IPS-NIHi7 (cell line): ENCODE measurements around the gene ADI1.
A peak's percentile ranks its signal among the peaks of the same experiment; 100 is the strongest.

Experiments used
- DNase-seq: peaks from one replicate; pipeline ENCODE4 v3.0.0; 2012; ENCODE audit warnings: mixed read lengths; ENCODE audit errors: extremely low spot score

ADI1 gene, protein sequence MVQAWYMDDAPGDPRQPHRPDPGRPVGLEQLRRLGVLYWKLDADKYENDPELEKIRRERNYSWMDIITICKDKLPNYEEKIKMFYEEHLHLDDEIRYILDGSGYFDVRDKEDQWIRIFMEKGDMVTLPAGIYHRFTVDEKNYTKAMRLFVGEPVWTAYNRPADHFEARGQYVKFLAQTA

DNA sequence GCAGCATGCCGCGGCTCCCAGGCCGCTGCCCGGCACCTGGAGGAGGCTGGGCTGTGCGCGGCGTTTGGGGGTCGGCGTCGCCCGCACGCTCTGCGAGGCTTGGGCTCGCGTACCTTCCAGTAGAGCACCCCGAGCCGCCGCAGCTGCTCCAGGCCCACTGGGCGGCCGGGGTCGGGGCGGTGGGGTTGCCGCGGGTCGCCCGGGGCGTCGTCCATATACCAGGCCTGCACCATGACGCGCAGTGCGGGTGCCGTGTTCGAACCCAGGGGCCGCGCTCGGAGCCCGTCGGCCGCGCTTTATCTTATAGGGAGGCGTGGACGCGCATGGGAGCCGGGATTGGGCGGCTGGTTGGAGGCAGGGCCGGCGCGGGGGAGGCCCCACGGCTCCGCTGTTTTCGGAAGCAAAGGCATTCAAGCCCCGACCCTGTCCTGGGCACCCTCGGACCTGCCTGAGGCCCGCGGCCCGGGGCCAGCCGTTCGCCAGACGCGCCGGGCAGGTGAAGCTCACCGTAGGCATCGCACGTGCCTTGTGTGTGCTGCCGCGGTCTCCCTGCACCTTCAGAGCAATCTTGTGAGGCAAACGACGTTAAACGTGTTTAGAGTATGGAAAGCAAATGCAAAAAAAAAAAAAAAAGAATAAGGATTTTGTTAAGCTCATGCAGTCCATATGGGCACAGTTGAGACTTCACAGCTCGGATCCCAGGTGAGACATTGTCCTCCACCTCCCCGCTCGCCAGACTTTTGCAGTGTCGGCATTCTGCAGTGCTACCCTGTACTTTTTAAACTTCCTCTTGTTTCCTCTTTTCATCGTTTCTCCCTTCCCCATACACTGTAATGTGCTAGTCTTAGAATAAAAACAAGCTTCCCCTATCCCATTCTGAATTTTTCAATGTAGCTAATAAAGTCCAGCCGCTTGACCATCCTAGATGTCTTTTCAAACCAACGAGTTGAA, at the start of gene ADI1:
Gene ADI1, minus strand, starts transcription at position 277 of the 951 bp plus-strand sequence. Its CDS starts 44 bp downstream, at position 233.
- DNase-seq, result peak; percentile 81

DNA sequence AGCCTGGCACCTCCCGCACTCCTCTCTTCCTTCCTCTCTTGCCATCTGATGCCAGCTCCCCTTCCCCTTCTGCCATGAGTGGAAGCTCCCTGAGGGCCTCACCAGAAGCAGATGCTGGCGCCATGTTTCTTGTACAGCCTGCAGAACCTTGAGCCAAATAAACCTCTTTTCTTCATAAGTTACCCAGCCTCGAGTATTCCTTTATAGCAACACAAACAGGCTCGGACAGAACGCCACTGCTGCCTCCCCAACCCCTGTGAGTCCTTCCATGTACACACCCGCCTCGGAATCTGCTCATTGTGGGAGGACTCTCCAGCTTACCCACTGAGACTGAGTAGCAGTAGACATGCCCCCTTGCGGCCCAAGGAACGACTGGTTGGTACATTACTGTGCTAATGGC, 47.5 kb upstream of the ADI1 start:
- no peak for DNase-seq

DNA sequence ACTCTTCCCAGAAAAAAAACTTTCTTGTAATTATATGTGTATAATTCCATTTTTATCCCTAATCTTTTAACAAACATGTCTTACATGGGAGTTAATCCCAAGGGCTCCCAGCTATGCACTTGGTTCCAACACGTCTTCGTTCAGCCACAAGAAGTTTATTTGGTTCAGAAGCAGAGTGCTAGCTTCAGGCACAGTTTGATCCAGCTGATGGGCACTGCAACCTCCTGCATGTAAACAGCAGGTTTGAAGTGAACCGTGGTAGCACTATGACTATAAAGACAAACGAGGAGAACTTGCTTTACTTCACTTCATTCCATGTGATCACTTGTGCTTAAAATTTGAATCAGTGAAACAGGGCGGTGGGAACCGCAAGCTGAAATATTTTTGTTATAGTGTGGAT, 45.8 kb upstream of the ADI1 start:
- DNase-seq, result no peak

DNA sequence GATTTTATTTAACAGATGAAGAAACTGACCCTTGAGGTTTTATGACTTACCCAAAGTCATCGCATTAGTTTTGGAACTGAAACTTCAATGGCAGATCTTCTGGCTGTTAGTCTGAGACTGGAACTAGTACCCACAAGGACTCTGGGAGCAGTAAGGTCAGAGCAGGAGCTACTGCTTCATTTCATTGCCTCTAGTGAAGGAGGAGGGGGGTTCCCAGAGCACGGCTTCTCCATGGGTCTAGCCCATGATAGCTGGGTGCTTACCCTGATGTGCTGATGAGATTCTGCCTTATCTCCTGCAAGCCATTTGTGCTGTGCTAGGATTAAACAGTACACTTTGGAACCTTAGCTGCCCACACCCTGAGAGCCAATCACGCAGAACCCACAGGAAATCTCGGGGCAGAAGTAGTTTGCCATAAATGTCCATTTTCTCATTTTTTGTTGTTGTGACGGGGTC, 44.2 kb upstream of the ADI1 start:
- DNase-seq, result no peak

DNA sequence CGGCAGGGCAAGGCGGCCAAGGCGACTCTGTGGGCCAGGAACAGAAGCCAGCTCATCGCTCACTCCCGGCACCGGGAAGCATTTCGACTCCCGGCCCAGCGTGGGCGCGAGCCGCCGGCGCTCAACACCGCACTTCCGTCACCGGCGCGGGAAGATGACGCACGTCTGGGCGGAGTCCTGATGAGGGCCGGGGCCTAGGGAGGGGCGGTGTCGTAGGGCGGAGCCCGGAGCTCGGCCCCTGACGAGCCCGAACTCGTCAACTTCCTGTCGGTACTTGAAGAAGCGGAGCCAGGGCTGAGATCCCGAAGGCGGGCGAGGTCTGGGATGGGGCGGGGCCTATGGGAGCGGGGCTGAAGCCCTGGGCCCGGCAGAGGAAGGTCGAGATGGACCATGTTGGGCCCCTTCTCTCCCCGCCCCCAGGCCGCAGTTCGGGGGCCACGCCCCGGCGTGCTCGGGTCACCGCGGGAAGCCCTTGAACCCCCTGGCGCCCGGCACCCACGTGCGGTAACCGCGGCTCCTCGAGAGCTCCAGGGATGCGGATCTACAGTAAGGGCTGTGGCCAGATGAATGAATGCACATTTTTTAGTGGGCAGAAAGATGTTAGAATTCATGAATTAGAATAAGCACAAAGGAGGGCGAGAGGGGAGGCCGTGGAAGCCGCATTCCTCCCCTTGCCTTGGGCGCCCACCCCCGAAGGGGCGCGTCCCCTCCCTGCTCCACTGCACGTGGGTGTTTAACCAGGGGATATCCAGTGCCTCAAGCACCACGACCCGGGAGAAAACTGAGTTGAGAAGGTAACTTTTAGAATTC, 39.1 kb upstream of the ADI1 start, which contains the start of gene RNASEH1:
Gene RNASEH1, minus strand, starts transcription at position 129 of the 810 bp plus-strand sequence. Its CDS starts 73 bp downstream, at position 56.
- DNase-seq, result peak; percentile 100

DNA sequence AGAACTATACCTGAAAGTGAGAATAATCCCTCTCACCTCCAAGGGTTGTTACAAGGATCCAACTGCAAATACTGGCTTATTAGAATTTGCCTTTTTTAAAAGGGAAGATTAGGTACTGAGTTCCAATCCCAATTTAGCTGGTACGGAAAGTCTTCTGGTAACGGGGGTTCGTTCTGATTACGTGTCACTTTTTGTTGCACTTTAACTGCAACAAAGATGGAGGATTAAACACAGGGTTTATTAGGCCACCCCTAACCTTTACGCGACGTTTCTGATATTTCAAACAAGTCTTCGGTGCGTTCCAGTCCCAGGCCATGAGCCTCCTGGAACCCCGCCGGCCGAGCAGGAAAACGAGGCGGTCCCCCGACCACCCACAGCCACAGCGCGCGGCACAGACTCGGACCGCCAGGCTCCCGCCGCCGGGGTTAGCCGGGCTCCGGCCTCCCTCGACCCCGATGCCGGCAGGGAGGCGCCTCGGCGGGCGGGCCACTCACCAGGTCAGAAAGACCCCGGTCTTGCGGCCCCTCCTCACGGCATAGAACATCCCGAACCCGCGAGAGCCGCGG, 38.4 kb upstream of the ADI1 start:
- DNase-seq, result no peak

DNA sequence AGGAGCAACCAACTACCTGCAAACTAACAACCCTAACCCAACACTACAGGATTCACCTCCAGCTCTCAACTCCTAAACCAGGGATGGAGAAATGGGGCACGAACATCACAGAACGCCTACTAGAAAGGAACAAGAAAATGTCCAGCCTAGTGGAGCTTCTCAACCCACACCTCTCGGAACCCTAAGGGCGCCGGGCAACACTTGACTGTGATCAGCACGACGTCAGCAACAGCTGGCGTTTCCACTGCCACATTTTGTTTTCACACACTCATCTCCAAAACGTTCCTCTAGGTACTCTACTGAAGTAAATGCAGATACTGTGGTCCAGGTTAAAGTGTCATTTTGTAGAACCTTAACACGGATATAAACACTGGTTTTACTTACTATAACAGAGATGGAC, 34.6 kb upstream of the ADI1 start:
- DNase-seq, result no peak

DNA sequence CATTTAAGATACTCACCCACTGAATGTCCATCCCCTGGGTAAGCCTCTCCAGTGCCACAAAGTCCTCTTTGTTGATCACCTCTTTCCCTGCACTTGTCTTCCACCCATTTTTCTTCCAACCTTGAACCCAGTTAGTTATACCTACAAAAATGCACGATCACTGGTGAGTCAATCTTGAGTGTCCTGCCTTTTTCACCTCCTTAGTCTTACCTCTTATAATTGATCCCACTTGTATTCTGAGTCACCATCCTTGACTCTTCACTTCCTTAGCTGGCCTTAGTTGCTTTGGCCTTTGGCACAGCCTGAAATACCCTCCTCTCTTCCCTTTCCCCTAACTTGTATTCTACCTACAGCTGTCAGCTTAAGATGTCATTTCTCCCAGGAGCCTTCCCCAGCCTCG, 28.6 kb upstream of the ADI1 start:
- no peak for DNase-seq

DNA sequence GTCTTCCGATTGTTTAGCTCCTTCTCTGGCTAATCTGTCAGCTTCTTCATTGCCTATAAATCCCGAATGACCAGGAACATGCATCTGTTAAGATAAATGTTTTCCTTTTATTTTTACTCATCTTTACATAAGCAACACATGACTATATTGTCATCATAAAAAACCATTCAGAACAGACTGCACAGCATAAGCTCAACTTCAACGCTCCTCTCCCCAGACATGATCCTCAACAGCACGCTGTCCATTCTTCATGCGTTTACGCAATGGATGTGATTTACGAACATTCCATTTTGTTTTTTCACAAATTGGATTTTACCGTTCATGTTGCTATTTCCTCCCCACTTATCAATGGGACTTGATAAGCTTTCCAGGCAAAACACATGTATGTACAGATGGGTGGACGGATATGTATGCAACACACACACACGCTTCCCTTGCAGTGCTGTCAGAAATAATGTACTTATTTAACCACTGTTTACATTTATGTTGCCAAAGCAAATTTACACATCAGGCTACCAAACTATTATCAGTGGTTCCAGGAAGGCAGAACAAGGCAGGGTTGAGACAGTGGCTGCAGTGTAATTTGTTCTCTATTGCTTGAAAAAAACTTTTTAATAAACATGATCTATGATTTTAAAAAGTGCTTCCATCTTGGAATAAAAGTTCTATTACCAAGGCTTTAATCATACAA, 26.6 kb upstream of the ADI1 start:
- no peak for DNase-seq

DNA sequence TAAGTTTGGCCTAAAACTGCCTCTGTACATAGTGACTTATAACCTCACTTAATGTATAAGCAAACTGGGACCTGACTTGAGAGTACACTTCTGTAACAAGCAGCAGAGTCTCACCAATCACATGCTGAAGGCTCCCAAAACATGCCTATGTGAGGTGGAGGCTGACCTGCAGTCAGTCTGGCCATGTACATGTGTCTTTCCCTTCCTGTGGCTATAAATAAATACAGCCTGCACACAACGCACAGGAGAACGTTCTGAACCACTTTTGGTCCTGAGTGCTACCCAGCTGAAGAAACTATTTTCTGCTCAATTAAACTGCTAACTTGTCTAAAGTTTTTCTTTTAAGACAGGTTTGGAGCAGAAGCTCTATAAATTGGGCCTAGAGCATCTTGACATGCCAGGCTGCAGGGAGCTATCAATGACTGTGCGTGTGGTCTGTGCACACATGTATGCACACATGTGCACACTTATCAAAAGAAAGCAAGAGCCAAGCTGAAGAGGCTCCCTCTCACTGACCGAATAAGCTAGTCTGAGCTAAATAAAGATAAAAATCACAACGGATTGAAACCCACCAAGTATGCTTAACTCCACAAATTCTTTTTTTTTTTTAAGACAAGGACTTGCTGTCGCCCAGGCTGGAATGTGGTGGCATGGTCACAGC, 23.8 kb upstream of the ADI1 start:
- no peak for DNase-seq

DNA sequence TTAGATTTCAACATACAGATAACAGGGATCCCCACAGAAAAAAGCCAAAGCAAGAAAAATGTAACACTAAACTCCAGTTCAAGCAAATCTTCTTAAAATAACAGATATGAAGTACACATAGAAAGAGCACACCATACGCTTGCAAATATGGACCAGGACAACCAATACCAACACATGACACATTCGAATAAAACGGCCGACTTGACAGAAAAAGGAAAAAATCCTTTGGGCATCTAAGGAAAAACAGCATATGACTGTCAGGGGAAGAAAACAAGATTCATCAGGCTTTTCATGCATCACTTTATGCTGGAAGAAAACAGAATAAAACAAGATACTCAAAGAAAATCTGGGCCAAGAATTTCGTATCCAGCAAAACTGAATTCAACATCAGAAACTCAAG, 22.8 kb upstream of the ADI1 start:
- no peak for DNase-seq

DNA sequence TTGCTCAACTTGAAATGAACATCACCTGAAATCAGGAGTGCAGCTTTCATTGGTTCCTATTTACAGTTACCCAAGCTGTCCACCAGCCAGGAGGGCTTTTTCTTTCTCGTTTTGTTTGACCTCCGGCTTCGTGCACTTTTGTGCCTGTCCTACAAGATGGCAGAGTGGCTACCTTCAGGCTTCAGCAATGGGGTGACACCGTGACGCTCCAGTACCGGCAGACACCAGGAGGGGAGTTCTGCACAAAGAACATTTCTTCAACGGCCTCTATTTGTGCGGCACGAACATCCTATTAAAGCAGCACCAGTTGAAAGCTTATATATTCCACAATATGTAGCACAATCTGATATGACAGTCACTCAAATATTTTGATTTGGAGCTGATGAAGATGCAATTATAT, 20.5 kb upstream of the ADI1 start:
- DNase-seq, result no peak

DNA sequence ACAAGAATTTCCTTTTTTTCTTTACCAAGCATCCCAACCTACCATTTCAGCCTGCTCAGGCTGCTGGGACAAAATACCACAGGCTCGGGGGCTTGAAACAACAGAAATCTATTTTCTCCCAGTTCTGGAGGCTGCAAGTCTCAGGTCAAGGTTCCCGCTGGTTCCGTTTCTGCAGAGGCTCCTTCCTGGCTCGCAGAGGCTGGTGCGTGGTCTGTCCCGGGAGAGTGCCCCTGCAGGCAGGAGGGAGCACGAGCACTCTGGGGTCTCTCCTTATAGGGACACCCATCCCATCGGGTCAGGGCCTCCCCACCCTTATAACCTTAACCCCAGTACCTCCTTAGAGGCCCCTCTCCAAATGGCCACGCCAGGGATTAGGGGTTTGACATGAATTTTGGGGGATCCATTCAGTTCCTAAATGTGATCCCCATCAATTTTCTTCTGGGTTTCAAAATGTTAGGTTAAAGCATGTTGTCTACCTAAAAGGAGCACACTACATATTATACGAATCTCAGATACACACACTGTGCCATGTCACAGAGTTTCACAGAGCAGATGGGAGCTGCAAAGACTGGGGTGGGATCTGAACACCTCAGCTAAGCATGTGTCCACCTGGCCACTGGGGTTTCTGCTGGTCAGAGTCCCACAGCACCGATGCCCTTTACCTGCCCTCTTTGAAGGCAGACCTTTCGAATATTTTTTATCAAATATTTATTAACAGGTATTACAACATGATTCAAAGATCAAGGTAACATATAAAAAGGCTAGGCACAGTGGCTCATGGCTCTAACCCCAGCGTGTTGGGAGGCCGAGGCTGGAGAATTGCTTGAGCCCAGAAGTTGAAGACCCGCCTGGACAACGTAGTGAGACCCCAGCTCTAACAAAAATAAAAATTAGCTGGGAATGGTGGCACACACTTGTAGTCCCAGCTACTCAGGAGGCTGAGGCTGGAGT, 17.6 kb upstream of the ADI1 start:
- DNase-seq, result peak; percentile 76

DNA sequence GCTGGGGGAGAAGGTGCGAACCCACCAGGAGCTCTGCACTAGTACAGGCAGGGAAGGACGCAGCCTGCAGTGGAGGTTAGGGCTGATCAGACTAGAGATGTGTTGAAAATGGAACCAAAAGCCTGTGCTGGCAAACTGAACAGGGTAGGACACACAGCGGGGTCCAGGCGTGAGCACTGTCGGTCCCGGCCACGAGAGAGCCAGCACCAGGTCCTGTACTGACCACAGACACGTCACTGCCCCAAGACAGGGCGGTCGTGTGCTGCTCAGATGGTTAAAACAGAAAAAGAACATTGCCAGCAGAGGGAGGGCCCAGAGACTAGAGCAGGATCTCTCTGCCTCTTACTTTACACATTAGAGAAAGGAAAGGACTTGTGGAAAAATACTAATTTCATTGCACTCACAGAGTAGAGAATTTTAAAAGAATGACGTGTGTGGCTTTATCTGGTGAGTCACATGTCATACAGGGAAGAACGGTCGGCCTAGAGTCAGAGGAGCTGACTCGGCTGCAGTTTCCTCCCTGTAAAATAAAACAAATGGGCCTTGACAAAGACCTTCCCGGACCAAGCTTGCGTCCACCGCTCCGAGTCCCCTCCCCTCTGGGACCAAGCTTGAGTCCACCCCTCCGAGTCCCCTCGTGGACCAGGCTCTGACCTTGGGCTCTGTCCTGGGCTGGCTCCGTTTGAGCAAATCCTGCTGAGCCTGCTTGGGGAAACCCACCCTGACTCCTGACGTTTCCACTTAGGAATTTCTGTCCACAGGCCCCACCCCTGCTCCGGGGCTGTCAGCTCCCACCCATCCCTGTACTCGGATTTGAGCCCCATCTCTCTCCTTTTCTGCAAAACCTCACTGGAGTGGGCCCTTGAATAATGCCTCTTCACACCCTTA, 16.7 kb upstream of the ADI1 start:
- no peak for DNase-seq

DNA sequence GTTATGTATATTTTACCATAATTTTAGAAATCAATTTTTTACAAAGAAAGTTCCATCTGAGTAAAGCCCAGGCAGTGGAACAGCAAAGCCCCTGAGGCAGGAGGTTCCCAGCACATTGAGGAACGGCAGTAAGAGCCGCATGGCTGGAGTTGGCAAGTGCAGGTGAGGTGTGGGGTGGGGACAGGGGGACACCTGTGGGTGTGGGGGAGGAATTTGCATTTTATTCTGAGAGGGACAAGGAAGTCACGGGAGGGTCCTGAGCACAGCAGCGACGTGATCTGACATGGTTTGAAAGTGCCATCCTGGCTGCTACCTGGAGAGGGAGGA, 16.1 kb upstream of the ADI1 start:
- no peak for DNase-seq

DNA sequence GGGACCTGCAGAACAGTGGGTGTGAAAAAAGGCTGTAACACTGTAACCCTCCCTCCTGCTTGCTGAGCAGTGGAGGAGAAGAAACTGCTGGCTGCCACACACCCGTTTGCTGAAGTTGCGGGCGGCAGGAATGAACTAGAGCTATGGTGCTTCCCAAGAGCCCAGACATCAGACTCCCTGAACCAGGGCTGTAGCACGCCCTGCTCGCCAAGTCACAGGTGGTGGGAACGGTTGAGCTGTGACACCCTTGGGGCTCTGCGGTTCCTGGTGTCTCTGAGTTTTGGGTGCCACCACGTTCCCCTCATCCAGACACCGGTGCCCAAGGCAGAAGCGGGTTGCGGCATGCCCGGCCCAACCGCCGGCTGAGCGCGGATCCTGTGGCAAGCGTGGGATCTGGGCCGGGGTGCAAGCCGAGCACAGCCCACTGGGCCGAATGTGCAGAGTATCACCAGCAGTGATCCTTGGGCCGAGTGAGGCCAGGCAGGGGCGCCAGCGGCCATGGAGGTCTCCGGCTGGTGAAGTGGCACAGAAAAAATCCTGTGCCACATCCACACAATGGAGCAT, 15.0 kb upstream of the ADI1 start:
- DNase-seq, result no peak

DNA sequence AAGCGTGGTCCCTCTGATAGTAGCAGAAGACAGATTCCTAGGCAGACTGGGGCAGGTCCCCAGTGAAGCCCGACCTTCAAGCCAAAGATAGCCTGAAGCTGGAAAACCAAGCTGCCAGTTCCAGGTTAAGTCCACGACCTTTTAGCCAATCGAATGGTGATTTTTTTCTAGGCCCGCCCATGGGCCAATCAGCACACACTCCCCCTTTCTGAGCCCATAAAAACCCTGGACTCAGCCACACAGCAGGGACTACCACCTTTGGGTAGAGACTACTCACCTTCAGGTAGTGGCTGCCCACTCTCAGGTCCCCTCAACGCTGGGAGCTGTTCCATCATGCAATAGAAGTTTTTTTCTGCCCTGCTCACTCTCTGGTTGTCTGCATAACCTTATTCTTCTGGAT, 14.5 kb upstream of the ADI1 start:
- no peak for DNase-seq

DNA sequence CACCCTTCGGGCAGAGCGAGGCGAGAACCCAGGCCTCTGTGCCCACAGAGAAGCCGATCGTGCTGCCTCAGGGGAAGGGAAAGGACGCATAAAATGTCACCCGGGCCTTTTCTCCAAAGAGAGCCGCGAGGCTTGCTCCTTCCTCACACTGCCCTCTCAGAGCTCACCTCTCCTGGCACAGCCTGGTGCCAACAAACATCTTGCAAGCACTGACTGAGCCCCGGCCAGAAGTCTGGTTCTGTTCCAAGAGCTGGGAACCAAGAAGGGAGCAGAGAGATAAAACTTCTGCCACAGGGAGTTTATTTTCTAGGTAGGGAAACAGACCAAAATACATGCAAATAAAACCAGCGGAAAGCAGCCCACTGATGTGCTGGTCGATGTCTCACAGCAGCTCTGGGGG, 13.6 kb upstream of the ADI1 start:
- DNase-seq, result no peak
